Ovary (tissue), 3 donors: ENCODE measurements around the gene TENM3.

Source experiments
- POLR2A ChIP-seq: fragments of 450-650 bp; IDR thresholded peaks from one replicate; pipeline ENCODE4 v1.6.1; 2017; ENCODE audit warnings: antibody characterized with exemption, mild to moderate bottlenecking, moderate library complexity
- TF ChIP-seq, protein P1 (sequence below), 3 donors: fragments of 450-650 bp in 2 of 3; fragments of 200-600 bp in 1 of 3; IDR thresholded peaks; one replicate each; pipeline versions ENCODE4 v1.5.1 to v1.8.0; 2016 to 2022; ENCODE audit warnings: antibody characterized with exemption in 3 of 3, mild to moderate bottlenecking in 1 of 3
- donor health status: DM: no; HTN: no; CAD: no.

- TF ChIP-seq, protein P1, sequence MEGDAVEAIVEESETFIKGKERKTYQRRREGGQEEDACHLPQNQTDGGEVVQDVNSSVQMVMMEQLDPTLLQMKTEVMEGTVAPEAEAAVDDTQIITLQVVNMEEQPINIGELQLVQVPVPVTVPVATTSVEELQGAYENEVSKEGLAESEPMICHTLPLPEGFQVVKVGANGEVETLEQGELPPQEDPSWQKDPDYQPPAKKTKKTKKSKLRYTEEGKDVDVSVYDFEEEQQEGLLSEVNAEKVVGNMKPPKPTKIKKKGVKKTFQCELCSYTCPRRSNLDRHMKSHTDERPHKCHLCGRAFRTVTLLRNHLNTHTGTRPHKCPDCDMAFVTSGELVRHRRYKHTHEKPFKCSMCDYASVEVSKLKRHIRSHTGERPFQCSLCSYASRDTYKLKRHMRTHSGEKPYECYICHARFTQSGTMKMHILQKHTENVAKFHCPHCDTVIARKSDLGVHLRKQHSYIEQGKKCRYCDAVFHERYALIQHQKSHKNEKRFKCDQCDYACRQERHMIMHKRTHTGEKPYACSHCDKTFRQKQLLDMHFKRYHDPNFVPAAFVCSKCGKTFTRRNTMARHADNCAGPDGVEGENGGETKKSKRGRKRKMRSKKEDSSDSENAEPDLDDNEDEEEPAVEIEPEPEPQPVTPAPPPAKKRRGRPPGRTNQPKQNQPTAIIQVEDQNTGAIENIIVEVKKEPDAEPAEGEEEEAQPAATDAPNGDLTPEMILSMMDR (IDR thresholded peaks at IDR 0.05): no peak
- TF ChIP-seq POLR2A: no peak
These were observed 251.8 kb downstream of the TENM3 start for GRCh38 chr4:182495031-182495430.
